CD14-positive monocyte (primary cell): Measurements from ENCODE around the gene BOD1L1. TPM values are rescaled to one million over a fixed set of nuclear protein-coding genes. Genes with fewer than 3 reads are reported as not detected.
A peak's percentile ranks its signal among the peaks of the same experiment; 100 is the strongest.

Experiments used
- DNase-seq, 3 donors: peaks; one replicate each; pipeline ENCODE4 v3.0.0-alpha.2; 2011 to 2022
- H2AFZ ChIP-seq: 2 replicates; pipeline ENCODE4 v1.6.0; 2012; ENCODE audit warnings: mild to moderate bottlenecking, low read depth, low read length, inconsistent platforms; ENCODE audit not compliant: insufficient read depth, poor library complexity, severe bottlenecking
- H3K27ac ChIP-seq, 2 donors: 1 replicate in 1 of 2; 2 replicates in 1 of 2; pipeline ENCODE4 v1.5.1; 2012 to 2013; ENCODE audit warnings: low read length in 2 of 2, control low read depth in 1 of 2, inconsistent platforms in 1 of 2, low read depth in 1 of 2, mild to moderate bottlenecking in 1 of 2
- H3K27me3 ChIP-seq, 2 donors: one replicate each; pipeline versions ENCODE4 v1.6.0 to v1.6.1; 2011 to 2013; ENCODE audit warnings: low read length in 2 of 2; ENCODE audit not compliant: control insufficient read depth in 2 of 2, insufficient read depth in 2 of 2
- H3K36me3 ChIP-seq, 2 donors: replicated peaks in 1 of 2; 1 replicate in 1 of 2; 2 replicates in 1 of 2; pipeline versions ENCODE4 v1.5.1 to v1.6.1; 2012 to 2013; ENCODE audit warnings: low read length in 2 of 2, control low read depth in 1 of 2, inconsistent platforms in 1 of 2, mild to moderate bottlenecking in 1 of 2; ENCODE audit not compliant: insufficient read depth in 2 of 2, control insufficient read depth in 1 of 2
- H3K4me1 ChIP-seq, 2 donors: 1 replicate in 1 of 2; 2 replicates in 1 of 2; pipeline versions ENCODE4 v1.5.1 to v1.6.1; 2012 to 2013; ENCODE audit warnings: low read length in 2 of 2, control low read depth in 1 of 2, inconsistent platforms in 1 of 2, mild to moderate bottlenecking in 1 of 2, moderate library complexity in 1 of 2; ENCODE audit not compliant: insufficient read depth in 2 of 2, control insufficient read depth in 1 of 2
- H3K4me2 ChIP-seq: replicated peaks from 2 replicates; pipeline ENCODE3; 2012; ENCODE audit warnings: low read length, moderate library complexity, mild to moderate bottlenecking; ENCODE audit not compliant: poor library complexity, severe bottlenecking; ENCODE audit errors: extremely low read depth
- H3K4me3 ChIP-seq, 3 experiments: fragments of 200-600 bp in 1 of 3; sonication (generic) in 1 of 3; replicated peaks in 1 of 3; 1 replicate in 2 of 3; 2 replicates in 1 of 3; pipeline ENCODE4 v1.5.1; 2011 to 2013; ENCODE audit warnings: low read length in 3 of 3, mild to moderate bottlenecking in 3 of 3, control low read depth in 2 of 3, low read depth in 2 of 3, inconsistent platforms in 1 of 3, moderate library complexity in 1 of 3
- H3K79me2 ChIP-seq: 2 replicates; pipeline ENCODE4 v1.6.0; 2012; ENCODE audit warnings: mild to moderate bottlenecking, control low read depth, inconsistent platforms, low read length, moderate library complexity; ENCODE audit not compliant: insufficient read depth
- H3K9ac ChIP-seq: 2 replicates; pipeline ENCODE4 v1.6.0; 2017; ENCODE audit warnings: low read length, mild to moderate bottlenecking; ENCODE audit not compliant: insufficient read depth, poor library complexity, severe bottlenecking
- H3K9me3 ChIP-seq, 2 donors: replicated peaks in 1 of 2; 1 replicate in 1 of 2; 2 replicates in 1 of 2; pipeline versions ENCODE4 v1.5.1 to v1.6.1; 2012 to 2013; ENCODE audit warnings: low read length in 2 of 2, control low read depth in 1 of 2; ENCODE audit not compliant: control insufficient read depth in 1 of 2, insufficient read depth in 1 of 2
- H4K20me1 ChIP-seq: 2 replicates; pipeline ENCODE4 v1.6.0; 2012; ENCODE audit warnings: mild to moderate bottlenecking, low read length, control low read depth, moderate library complexity; ENCODE audit not compliant: insufficient read depth
- H3K27ac Mint-ChIP-seq, 7 donors: one replicate each; pipeline ENCODE4 v1.8.0; 2020; ENCODE audit warnings: mild to moderate bottlenecking in 7 of 7, mixed read lengths in 7 of 7, moderate library complexity in 6 of 7, inconsistent platforms in 2 of 7
- H3K27me3 Mint-ChIP-seq, 3 donors: one replicate each; pipeline ENCODE4 v1.8.0; 2021 to 2022; ENCODE audit warnings: low read depth in 3 of 3, mild to moderate bottlenecking in 3 of 3, mixed read lengths in 3 of 3, moderate library complexity in 3 of 3, inconsistent platforms in 1 of 3
- H3K36me3 Mint-ChIP-seq, 2 donors: one replicate each; pipeline ENCODE4 v1.8.0; 2020; ENCODE audit warnings: mixed read lengths in 2 of 2, inconsistent platforms in 1 of 2, mild to moderate bottlenecking in 1 of 2
- H3K4me1 Mint-ChIP-seq: one replicate; pipeline ENCODE4 v1.8.0; 2020; ENCODE audit warnings: mild to moderate bottlenecking, mixed read lengths
- H3K4me3 Mint-ChIP-seq, 2 donors: one replicate each; pipeline ENCODE4 v1.8.0; 2020; ENCODE audit warnings: mild to moderate bottlenecking in 2 of 2, mixed read lengths in 2 of 2, moderate library complexity in 1 of 2
- H3K9me3 Mint-ChIP-seq, 7 donors: one replicate each; pipeline ENCODE4 v1.8.0; 2020 to 2022; ENCODE audit warnings: mixed read lengths in 7 of 7, mild to moderate bottlenecking in 6 of 7, moderate library complexity in 6 of 7, inconsistent platforms in 2 of 7
- WGBS: methylation state at CpG from one replicate; pipeline ENCODE4 v1.1.5; 2013; ENCODE audit warnings: missing lambda C conversion rate; ENCODE audit not compliant: insufficient coverage; 5-methylcytosine and 5-hydroxymethylcytosine counted together
- intact Hi-C, 2 donors: fragments of 100-400 bp; cut with micrococcal nuclease; formaldehyde crosslinking; loops; one replicate each; pipeline versions ENCODE4 v1.15.0 to v1.15.1; 2023
- polyA plus RNA-seq, 3 donors: library from polyadenylated mRNA; depleted of rRNA in 1 of 3; unstranded in 2 of 3; stranded (reverse) in 1 of 3; fragments of 300-500 nt in 2 of 3; fragments of >200 nt in 1 of 3; fragmentation: Illumina TruSeq in 2 of 3; gene quantifications; 1 replicate in 2 of 3; 2 replicates in 1 of 3; pipeline ENCODE4 v1.2.3, GENCODE V29; 2012 to 2021
- TF ChIP-seq, protein P1 (sequence below): fragments of 200-600 bp; IDR thresholded peaks from one replicate; pipeline ENCODE4 v1.8.0; 2022; ENCODE audit warnings: antibody characterized with exemption, mild to moderate bottlenecking

The BOD1L1 gene
- polyA plus RNA-seq, 3 donors, result 0.72 to 26.7 (median 1.5) TPM

DNA sequence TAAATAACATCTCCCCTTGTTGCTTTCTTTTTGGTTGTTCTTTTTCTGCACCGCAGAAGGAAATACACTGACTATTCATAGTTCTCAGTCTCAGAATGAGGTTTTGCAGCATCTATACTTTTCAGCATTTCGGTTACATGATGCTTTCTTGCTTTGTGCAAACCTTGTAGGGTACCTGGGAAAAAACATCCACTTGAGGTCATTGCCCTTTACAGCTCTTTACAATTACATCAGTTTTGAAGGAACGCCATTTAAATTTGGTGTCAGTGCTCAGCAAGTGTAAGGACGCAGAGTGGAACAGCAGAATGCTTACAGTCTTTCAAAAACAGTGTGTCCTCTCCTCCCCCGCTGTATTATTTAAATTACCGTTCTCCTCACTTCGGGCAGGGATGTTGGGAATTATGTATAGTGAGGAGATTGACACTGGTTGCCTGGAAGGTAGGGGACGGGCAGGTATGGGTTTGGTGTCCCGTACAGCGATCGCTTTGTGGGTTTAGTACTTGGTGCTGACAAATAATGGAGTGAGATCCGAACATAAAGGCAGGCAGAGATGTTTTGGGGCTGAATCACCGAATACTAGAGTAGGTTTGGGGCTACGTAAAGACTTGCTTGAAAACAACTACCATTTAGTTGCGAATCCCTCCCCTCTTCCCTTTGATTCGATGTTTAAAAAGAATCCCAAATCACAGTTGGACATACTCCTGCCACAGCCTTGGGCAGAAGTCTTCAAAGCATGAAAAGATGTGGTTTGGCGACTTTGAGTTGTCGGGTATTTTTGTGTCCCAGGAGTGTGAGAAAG, 81.2 kb downstream of the BOD1L1 start:
- no peak for DNase-seq
- no peak overlapping the region for H3K9ac ChIP-seq
- H3K27me3 ChIP-seq, result peaks cover 69 to 93% of the 10 kb centered on the region in 2 donors
- Mint-ChIP-seq H3K4me1 (peaks cover 43% of the 10 kb centered on the region), H3K27me3 (peaks cover 80 to 95% (median 94%) of the 10 kb centered on the region in 3 donors), H3K9me3 (peaks cover 4 to 37% (median 22%) of the 10 kb centered on the region in 7 donors), H3K36me3 (peaks cover 7 to 17% of the 10 kb centered on the region in 2 donors), H3K27ac (peak overlapping the region in 1 of 7 donors; percentile 47), H3K4me3 (peak overlapping the region; percentile 49 to 90)
- 0% methylated on average over 5 of the region's 18 CpGs for WGBS
- H3K27ac ChIP-seq, result no peak overlapping the region
- H3K79me2 ChIP-seq, result no peaks in the 10 kb centered on the region
- H3K9me3 ChIP-seq, result peaks cover 4 to 34% of the 10 kb centered on the region in 2 donors
- peak overlapping the region; percentile 75 for H3K4me2 ChIP-seq
- H3K4me3 ChIP-seq, result peak overlapping the region in 1 of 3 experiments; percentile 69
- H2AFZ ChIP-seq, result no peak overlapping the region
- TF ChIP-seq, protein P1, sequence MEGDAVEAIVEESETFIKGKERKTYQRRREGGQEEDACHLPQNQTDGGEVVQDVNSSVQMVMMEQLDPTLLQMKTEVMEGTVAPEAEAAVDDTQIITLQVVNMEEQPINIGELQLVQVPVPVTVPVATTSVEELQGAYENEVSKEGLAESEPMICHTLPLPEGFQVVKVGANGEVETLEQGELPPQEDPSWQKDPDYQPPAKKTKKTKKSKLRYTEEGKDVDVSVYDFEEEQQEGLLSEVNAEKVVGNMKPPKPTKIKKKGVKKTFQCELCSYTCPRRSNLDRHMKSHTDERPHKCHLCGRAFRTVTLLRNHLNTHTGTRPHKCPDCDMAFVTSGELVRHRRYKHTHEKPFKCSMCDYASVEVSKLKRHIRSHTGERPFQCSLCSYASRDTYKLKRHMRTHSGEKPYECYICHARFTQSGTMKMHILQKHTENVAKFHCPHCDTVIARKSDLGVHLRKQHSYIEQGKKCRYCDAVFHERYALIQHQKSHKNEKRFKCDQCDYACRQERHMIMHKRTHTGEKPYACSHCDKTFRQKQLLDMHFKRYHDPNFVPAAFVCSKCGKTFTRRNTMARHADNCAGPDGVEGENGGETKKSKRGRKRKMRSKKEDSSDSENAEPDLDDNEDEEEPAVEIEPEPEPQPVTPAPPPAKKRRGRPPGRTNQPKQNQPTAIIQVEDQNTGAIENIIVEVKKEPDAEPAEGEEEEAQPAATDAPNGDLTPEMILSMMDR, result no peak
- H4K20me1 ChIP-seq, result no peaks in the 10 kb centered on the region
- intact Hi-C loops, result loop anchor here in 1 of 2 donors (5.0 to 10.0 kb wide), 2 partner anchors 702 to 819 kb away; no protein-coding TSS in a partner anchor
- H3K36me3 ChIP-seq, result no peaks in the 10 kb centered on the region
- peaks cover 41 to 53% of the 10 kb centered on the region in 2 donors for H3K4me1 ChIP-seq

DNA sequence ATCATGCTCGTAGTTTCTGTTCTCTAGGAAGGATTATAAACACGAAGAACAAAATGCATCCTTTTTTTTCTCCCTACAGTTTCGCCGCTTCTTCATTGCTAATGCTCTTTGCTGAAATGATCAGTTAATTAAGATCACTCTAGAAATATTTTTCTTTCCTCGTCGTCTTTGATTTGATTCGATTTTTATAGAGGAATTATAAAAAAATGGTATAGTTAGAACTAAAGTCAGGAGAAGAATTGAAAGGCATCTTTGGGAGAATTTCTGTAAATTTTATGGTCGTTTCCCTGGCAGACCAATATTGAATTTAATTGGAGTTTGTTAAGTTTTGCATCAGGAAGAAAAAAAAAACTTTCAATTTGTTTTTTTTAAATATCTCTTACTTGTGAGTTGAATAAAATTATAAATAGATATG, 82.1 kb downstream of the BOD1L1 start:
- H3K4me2 ChIP-seq, result peak overlapping the region; percentile 84
- H3K4me1 Mint-ChIP-seq, result peaks cover 52% of the 10 kb centered on the region
- peaks cover 41 to 53% of the 10 kb centered on the region in 2 donors for H3K4me1 ChIP-seq
- no peak for DNase-seq
- intact Hi-C loops, result loop anchor here in 1 of 2 donors (5.0 to 10.0 kb wide), 2 partner anchors 701 to 818 kb away; no protein-coding TSS in a partner anchor
- peak overlapping the region in 1 of 3 experiments; percentile 80 for H3K4me3 ChIP-seq
- peaks cover 84 to 97% (median 96%) of the 10 kb centered on the region in 3 donors for H3K27me3 Mint-ChIP-seq
- peaks cover 7 to 21% of the 10 kb centered on the region in 2 donors for H3K36me3 Mint-ChIP-seq
- no peak overlapping the region for H2AFZ ChIP-seq
- no peaks in the 10 kb centered on the region for H4K20me1 ChIP-seq
- peaks cover 4 to 45% (median 25%) of the 10 kb centered on the region in 7 donors for H3K9me3 Mint-ChIP-seq
- no peak overlapping the region for H3K27ac Mint-ChIP-seq
- 0% methylated on average over 2 of the region's 8 CpGs for WGBS
- no peaks in the 10 kb centered on the region for H3K36me3 ChIP-seq
- H3K9ac ChIP-seq, result no peak overlapping the region
- H3K27me3 ChIP-seq, result peaks cover 75 to 93% of the 10 kb centered on the region in 2 donors
- peaks cover 6 to 43% of the 10 kb centered on the region in 2 donors for H3K9me3 ChIP-seq
- H3K27ac ChIP-seq, result no peak overlapping the region
- H3K4me3 Mint-ChIP-seq, result peak overlapping the region; percentile 83 to 97
- TF ChIP-seq, protein P1, result no peak
- H3K79me2 ChIP-seq, result no peaks in the 10 kb centered on the region
